Suppressor macrophage treated with lipopolysaccharide for 1 hour (primary cell): ENCODE data around the gene STRIP2.
"Not testable (repeated sequence)": the region's sequence is repeated elsewhere in the genome, so short reads cannot be mapped to it uniquely, and the experiment has no call there.

Experiments used
- DNase-seq, 3 donors: peaks; one replicate each; pipeline ENCODE4 v3.0.0-alpha.2; 2020 to 2022

The STRIP2 gene

DNA sequence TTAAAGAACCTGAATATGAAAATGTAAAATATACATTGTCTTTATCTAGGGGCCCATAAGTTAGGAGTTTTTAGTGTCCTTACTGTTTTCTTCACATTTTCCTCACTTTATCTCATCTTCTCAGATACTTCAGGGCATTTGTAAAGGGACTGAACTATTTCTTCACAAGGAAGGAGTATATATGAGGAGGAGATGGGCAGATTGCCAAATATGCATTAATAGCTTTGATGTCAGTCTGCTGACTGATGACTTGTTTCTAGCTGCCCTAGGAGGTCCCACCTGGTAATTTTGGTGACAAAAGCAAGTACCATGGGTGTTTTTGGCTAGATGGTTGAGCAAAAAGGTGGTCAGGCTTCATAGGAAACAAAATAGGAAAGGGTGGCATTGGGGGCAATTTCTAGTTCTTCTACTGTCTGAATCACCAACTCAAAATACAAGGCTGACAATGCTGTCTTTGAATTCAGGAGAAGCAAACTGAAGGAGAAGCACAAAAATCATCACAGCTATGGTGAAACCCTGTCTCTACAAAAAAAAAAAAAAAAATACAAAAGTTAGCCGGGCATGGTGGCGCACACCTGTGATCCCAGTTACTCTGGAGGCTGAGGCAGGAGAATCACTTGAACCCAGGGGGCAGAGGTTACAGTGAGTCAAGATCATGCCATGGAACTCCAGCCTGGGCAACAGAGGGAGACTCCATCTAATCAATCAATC, 10.4 kb upstream of the STRIP2 start:
- no peak for DNase-seq

DNA sequence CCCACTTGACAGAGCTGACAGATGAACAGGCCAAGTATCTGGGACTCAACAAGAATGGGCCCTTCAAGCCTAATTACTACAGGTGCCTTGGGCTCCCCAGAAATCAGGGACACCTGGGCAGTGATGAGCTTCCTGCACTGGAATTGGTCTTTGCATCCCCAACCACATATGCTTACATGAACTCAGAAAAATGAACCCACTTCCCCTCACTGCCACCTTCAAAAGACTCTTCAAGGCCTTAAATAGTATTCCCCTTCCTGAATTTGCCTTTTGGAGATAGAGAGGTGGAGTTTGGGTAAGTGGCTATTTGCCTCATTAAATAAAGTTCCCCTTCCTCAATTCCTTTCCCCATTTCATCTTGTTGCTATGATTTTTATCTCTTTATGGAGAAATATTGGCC, 7.8 kb upstream of the STRIP2 start:
- DNase-seq: peak in 1 of 3 donors; percentile 19

DNA sequence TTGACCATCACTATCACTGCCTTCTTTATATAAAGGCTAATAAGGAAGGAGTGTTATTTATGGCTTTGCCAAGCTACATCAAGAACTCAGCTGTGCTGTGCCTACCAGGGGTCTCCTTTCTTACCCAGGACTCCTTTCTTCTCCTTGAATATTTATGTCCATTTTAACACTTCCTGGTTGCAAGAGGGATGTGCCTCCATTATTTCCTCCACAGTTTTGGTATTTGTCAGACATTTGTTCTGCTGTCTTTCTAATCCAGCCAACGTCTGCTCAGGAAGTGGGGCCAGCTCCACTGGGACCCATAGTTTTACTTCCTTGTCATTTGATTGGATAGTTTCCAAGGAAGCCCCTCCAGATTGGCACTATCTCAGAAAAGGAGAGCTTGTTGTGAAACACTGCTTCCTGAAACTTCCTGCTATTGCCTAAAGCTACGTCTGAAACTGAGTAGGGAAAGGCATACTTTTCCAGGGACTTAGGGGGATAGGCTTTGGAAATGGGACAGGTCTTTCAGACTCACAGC, 6.6 kb upstream of the STRIP2 start:
- no peak for DNase-seq

DNA sequence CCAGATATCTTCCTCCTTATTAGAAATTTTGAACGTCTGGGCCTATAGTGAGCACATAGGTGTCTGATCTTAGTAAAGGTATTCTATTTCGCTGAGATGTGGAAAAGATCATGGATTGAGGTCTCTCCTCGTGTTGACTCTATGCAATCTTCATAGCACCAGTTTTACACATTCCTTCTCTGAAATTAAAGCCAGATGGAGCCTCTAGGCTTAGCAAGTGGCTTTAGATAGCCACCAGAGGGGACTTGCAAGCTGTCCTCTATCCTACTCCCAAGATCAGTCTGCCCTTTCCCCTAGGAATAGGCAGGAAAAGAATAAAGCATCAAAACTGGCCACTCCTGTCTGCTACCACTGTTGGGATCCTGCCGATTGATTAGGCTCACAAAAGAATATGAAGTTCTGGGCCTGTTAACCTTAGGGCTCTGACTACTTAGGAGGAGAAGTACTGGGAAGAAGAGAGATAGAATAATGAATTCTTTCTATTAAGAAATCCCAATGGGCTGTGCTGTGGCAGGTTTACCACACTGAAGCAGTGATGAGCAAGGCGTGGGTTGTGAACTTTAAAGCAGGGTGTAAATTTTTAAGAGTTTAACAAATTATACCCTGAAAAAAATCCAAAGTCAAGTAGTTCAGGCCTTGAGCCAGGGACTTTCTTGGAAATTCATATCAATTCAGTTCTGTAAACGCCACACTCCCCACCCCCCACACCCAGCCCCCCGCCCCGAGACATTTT, 2.2 kb upstream of the STRIP2 start:
- DNase-seq: no peak

DNA sequence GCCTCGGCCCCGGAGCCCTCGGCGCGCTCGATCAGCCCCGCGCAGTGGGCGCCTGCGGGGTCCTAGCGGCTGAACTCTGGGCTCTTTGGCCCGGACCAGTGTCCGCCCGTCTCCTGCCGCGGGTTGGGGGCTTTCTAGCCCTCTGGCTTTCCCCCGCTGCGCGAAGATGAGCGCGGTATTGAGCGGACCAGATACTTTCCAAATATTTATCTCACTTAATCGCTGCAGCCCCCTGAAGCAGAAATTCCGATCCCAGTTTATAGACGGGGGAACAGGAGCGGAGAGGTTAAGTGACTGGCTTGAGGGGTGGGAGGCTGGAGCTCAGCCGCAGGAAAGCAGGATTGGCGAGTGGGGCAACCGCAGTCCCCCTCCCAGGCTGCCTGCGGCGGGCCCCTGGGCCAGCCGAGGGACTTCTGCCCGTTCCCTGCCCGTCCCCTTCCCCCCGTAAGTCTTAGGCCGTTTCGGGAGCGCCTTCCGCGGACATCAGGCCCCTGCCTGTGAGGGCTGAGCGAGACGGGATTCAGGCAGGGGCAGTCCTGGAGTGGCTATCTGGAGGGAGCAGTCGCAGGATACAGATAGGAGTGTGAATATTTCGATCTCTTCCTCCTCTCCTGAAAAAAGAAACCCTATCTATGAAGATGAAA, 565 bp downstream of the STRIP2 start:
- DNase-seq: peak in 1 of 3 donors; percentile 33

DNA sequence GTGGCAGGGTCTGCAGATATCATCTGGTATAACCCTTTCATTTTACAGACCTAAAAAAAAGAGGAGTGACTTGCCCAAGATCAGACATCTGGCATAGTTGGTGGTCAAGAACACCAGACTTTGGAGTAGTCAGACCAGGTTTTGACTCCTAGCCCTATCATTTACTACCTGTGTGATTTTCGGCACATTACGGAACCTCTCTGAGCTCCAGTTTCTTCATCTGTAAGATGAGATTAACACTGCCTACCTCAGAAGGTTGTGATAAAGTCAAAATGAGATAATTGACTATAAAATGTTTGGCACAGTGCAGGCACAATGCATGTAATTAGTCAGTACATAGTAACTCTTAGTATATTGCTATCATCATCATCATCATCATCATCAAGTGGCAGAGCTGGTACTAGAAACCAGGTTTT, 1.2 kb downstream of the STRIP2 start:
- no peak for DNase-seq

DNA sequence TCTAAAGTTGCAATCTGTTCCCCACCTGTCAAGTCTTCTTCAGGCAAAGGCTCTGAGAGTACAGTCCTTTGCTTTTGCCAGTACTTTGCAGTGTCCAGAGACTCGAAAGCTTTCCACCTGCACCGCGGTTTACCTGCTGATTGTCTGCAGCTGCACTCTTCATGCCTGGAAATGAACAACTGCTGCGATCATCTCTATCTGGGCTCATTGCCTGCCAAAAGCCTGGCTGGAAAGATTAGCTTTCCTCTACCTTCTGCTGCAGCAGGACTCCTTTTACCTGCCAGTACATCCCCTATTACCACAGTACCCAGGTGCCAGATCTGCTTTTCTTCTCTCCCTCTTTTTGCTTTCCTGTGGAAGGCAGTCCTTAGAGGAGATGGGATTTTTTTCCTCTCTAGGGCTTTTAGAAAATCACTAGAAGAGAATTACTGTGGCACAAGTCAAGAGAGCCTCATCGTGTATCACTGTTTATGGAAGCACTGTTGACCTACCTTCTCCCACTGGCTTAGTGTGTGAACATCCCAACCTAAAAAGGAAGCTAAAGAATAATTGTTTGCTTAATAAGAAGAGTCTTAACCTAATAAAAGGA, 2.2 kb downstream of the STRIP2 start:
- DNase-seq: no peak

DNA sequence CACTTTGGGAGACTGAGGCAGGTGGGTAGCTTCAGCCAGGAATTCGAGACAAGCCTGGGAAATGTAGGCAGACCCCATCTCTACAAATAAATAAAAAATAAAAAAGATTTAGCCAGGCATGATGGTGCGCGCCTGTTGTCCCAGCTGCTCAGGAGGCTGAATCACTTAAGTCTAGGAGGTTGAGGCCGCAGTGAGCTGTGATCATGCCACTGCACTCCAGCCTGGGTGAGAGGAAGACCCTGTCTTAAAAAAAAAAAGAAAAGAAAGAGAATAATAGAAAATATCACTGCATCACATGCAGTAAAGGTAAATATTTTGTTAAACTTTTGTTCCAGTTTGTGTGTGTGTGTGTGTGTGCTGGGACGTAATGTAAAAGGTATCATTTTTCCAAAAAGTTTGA, 3.0 kb downstream of the STRIP2 start:
- DNase-seq: no peak

DNA sequence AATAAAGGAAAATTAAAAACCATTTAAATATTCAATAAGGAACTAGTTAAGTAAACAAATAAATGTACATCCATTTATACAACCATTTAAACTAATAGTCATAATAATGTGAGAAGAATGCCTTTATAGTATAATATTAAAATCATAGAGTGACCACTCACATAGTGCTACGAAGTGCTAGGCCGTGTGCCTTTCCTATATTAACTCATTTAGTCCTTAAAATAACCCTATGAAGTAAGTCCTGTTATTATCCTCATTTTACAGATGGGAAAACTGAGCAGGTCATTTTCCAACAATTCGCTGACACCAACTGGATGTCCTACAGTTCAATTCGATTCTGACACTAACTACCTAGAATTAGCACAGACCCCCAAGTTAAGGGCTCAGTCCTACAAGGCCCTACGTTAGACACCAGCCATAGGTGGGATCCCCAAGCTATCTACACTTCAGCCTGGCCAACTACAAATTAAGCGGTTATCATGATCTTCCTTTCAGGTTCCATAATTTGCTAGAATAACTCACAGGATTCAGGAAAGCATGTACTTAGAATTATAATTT, 4.1 kb downstream of the STRIP2 start:
- no peak for DNase-seq

DNA sequence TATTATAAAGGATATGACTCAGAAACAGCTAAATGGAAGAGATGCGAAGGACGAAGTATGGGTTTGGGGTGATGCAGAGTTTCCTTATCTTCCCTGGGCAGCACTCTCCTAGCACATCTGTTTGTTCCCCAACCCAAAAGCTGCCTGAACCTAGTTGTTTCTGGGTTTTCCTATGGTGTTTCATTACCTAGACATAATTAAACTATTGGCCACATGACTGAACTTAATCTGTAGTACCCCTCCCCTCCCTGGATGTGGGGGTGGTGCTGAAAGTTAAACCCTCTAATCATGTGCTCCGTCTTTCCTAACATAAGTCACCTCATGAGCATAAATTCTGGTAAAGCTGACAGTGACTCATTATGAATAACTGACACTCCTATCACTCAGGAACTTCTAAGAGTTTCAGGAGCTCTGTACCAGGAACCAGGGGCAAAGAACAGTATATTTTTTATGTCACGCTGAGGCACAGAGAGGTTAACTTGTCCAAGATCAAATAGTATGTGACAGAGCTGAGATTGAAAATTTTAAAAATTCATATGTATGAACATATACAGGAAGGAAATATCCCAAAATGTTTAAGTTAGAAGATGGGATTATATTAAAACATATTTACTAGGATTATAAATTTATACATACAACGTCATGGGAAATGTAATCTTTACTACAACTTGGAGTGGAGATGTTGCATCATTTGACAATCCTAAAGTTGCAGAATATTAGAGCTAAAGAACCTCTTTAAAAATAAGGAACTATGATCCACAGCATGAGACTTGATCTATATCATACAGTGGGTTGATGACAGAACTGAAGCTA, 4.8 kb downstream of the STRIP2 start:
- DNase-seq: peak; percentile 62 to 82 (median 75)

DNA sequence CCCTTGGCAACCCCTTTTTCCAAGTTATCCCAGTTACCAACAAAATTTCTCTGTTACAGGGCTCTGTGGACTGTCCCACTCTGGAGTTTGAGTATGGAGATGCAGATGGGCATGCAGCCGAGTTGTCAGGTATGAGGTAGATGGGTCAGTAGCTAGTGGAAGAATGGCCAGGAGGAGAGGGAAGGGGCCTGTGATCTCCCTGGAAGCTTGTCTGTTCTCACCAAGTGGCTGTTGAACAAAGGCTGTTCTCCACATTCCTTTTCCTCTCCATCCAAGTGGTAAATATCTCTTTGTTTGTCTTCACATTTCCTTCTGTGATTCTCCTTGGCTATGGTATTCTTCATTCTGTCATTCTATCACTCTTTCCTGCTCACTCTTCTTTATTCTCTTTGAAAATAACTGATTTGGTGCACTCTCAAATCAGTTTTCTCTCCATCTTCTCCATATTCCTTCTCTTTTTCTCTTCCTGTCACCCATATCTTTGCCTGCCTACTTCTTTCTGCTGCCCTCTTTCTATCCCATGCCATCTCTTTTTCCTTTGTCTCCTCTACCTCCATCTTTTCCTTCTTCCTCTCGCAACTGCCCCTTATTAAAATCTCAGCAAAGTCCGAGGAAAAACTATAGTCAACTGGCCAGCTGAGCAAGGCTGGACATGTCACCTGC, 5.9 kb downstream of the STRIP2 start:
- no peak for DNase-seq

DNA sequence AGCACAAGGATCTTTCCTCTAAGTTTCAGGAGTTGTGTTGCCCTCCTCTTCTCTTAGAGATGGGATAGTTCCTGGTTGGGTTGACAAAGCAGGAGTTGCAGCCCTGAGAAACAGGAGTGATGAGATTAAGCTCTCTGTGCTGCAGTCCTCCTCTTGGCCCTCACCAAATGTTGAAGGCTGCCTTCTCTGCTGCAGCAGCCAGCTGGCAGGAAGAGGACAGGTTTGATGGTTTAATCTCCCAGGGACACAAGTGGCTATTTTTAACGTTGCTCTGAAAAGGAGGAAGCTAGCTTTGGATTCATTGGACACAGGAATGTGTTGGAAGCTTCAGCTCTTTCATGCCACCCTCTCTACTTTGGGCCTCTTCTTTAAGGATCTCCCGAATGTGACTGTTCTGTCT, 9.4 kb downstream of the STRIP2 start:
- no peak for DNase-seq

DNA sequence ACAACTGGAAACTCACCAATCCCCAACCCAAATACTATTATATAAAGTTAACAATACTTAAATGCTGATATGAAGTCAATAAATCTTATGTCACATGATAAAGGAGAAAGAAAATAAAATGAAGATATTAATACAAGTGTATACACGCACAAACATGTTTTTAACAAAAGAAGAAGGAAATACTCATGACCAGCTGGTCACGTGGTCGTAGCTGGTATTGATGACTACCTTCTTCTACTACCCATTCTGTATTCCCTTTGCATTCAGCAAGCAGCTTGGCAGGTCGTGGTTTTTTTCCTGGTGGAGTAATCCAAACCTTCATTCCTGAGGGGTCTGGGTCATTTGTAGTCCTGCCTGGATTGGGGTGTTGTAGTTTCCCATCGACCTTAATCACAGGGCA, 10.5 kb downstream of the STRIP2 start:
- DNase-seq: peak in 1 of 3 donors; percentile 22

DNA sequence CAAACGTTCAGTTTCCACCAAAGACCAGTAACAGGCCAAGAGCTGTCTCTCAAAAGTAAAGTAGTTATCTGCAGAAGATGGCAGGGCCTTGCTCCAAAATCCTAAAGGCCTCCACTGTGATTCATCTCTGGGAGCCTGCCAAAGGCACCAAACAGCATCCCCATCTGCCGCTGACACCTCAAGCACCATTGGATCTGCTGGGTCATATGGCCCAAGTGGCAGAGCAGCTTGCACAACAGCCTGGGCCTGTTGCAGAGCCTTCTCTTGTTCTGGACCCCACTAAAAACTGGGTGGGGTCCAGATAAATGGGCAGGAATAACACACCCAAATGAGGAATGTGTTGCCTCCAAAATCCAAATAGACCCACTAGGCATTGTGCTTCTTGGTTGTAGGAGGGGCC, 12.7 kb downstream of the STRIP2 start:
- DNase-seq: not testable (repeated sequence)

DNA sequence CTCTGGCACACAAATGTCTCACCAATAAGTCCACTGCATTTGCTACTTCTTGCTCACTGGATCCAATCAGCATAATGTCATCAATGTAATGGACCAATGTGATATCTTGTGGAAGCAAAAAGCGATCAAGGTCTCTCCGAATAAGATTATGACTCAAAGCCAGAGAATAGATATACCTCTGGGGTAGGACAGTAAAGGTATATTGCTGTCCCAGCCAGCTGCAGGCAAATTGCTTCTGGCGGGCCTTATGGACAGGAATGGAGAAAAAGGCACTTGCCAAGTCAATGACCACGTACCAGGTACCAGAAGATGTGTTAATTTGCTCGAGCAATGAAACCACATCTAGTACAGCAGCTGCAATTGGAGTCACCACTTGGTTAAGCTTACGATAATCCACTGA, 13.2 kb downstream of the STRIP2 start:
- DNase-seq: not testable (repeated sequence)

DNA sequence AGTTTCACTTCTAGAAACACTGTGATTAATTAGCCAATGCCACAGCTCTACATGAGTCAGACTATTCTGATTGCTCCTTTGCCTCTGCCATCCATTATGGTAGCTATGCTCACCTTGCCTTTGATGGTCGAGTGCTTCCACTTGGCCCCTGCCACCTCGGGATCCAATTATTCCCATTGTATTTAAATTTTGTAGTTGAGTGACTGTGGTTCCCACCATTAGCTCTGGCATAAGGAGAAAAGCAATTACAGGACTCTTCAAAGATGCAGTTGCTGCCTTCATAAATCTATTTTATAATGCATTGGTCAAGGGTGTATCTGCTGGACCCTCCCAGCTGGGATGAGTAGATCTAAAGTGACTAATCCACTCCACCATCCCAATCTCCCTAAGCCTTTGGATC, 14.4 kb downstream of the STRIP2 start:
- not testable (repeated sequence) for DNase-seq

DNA sequence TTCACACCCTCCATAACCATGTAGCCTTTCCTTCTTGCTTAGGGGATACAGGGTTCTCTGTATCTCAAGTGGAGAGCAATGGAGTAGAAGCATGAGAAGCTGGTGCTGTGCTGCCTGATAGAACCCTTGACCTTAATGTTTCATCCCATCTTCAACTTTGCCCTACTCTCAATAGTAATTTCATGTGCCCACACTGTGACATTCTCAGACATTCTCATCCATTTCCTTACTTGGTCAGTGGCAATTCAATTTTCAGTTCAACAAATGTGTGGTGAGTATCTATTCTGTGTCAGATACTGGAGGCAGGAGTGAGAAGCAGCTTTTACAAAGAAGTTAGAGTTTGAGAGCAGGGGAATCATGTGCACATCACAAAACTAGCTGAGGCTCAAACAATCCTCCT, 16.1 kb downstream of the STRIP2 start:
- DNase-seq: no peak

DNA sequence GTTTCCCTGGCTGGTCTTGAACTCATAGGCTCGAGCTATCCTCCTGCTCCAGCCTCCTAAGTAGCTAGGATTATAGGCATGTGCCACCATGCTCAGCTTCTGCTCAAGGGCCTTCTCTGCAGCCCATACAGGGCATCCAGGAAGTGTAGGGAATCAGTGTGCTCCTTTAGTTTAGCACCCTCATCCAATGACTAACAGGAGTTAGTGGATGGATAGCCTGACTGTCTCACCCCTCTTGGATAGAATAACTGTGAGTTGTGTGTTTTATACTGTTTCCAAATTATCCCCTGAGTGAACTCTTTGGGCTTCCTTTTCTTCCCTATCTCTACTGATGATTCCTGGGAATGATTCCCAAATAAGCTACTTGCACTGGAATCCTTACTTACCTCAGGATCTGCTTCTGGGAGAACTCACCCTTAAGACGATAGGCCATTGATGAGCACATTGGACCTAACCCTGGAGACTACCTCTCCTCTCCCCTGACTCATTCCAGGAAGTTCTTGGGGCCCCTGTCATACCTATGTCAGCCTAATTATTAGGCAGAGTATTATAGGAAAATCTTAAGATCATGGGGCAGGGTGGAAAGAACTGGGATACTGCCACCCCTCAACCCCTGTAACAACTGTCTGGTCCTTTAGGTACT, 18.5 kb downstream of the STRIP2 start:
- no peak for DNase-seq

DNA sequence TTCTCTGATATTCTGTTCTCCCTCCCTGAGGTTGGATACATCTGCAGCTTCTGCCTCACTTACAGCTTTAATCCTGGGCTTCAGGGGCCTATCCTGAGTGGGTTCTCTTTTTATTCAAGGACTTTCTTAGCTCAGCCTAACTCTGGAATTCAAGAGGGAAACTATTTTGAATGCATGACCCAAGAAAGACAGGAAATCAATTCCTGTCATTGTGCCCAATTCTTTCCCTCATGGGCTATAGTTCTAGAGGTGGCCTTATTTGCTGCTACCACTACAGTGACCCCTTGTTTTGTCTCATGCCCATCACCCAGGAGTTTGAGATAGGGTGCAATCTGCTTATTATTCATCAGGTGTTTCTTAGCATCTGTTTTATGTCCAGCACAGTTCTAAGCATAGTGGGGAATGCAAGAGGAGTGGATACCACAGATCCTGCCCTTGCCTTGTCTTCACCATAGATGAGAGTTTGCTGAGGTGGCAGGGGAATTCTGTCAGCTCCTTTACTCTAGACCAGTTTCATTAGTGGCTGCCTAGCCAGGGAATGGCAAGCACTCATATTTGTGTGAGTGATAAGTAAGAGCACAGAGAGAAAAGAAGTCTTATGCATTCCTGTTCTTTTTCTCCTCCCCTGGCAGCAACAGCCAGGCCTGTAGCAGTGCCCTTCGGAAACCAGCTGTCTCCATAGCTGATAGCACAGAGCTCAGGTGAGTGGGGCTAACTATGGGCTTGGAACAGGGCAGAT, 19.4 kb downstream of the STRIP2 start:
- no peak for DNase-seq

DNA sequence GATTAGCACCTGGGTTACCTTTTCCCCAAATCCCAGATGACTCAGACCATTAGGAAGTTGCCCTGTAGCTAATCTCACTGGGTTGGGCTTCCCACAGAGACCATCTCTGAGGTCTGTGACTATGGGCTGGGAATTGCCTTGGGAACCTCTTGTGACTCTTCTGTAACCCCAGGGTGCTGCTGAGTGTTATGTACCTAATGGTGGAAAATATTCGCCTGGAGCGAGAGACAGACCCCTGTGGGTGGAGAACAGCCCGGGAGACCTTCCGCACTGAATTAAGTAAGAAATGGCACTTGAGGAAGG, 20.0 kb downstream of the STRIP2 start:
- no peak for DNase-seq

DNA sequence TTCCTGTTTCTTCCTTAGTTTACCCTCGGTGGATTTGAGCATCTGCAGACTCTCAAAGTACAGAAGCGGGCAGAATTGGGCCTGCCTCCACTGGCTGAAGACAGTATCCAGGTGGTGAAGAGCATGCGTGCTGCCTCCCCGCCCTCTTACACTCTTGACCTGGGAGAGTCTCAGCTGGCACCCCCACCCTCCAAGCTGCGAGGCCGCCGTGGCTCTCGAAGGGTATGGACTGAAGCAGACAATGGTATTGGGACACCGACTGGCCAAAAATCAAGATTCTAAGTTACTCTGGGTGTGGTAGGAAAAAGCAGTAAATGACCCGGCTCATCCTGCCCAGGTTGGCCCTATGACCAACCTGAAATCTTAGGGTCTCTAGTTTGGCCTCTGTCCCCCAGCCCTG, 22.2 kb downstream of the STRIP2 start:
- no peak for DNase-seq
